K562 (cell line): ENCODE measurements around the gene MADD. TPM values are rescaled to one million over a fixed set of nuclear protein-coding genes. Genes with fewer than 3 reads are reported as not detected.

Source experiments
- CBFB ChIP-seq: sonication (generic); formaldehyde crosslinking; IDR thresholded peaks from 2 replicates; pipeline ENCODE4 v1.4.0; 2020; ENCODE audit warnings: mild to moderate bottlenecking, missing genetic modification reagents
- CCAR2 ChIP-seq: fragments of 200-400 bp; formaldehyde crosslinking; IDR thresholded peaks from 2 replicates; pipeline ENCODE4 v1.6.1; 2017; ENCODE audit warnings: mild to moderate bottlenecking, low read depth, low read length
- GATA2 ChIP-seq: sonication (generic); formaldehyde crosslinking; IDR thresholded peaks from 2 replicates; pipeline ENCODE4 v1.4.0; 2020; ENCODE audit warnings: mild to moderate bottlenecking, missing genetic modification reagents
- HDAC1 ChIP-seq, 2 experiments: fragments of 450-650 bp; IDR thresholded peaks; 2 replicates each; pipeline ENCODE4 v1.6.1; 2016 to 2017; ENCODE audit warnings: inconsistent platforms in 1 of 2, mild to moderate bottlenecking in 1 of 2, moderate library complexity in 1 of 2
- HMG20B ChIP-seq: fragments of 250-450 bp; sonication (Bioruptor Pico); IDR thresholded peaks from 2 replicates; pipeline ENCODE4 v1.5.0; 2021; ENCODE audit warnings: mild to moderate bottlenecking
- KAT7 ChIP-seq: sonication (generic); formaldehyde crosslinking; IDR thresholded peaks from 2 replicates; pipeline ENCODE4 v1.8.0; 2022; ENCODE audit warnings: missing genetic modification reagents, mild to moderate bottlenecking, borderline replicate concordance
- KDM1A ChIP-seq, 2 experiments: fragments of 450-650 bp; IDR thresholded peaks; 2 replicates each; pipeline ENCODE4 v1.6.1; 2016; ENCODE audit warnings: mild to moderate bottlenecking in 2 of 2
- MAFF ChIP-seq: IDR thresholded peaks from 2 replicates; pipeline ENCODE4 v1.6.1; 2012; ENCODE audit warnings: low read length, improper control_type of control experiment
- MEIS2 ChIP-seq: fragments of 450-650 bp; IDR thresholded peaks from 2 replicates; pipeline ENCODE4 v1.6.1; 2014; ENCODE audit warnings: mild to moderate bottlenecking; ENCODE audit not compliant: partially characterized antibody
- MTF1 ChIP-seq: fragments of 250-450 bp; sonication (Bioruptor Pico); IDR thresholded peaks from 2 replicates; pipeline ENCODE4 v1.9.0; 2021; ENCODE audit warnings: moderate library complexity, mild to moderate bottlenecking, inconsistent platforms, borderline replicate concordance
- NBN ChIP-seq: fragments of 450-650 bp; IDR thresholded peaks from 2 replicates; pipeline ENCODE4 v1.6.1; 2016; ENCODE audit warnings: low read depth, mild to moderate bottlenecking
- NFE2 ChIP-seq: IDR thresholded peaks from 2 replicates; pipeline ENCODE4 v1.6.1; 2014; ENCODE audit warnings: antibody characterized with exemption, low read depth
- SAP30 ChIP-seq: fragments of 200-600 bp; sonication (generic); IDR thresholded peaks from 2 replicates; pipeline ENCODE4 v1.6.1; 2012; ENCODE audit warnings: borderline replicate concordance, low read depth, mild to moderate bottlenecking, moderate library complexity, low read length, control low read depth, inconsistent platforms; ENCODE audit not compliant: insufficient read depth, poor library complexity, severe bottlenecking
- SNIP1 ChIP-seq: fragments of 450-650 bp; IDR thresholded peaks from 2 replicates; pipeline ENCODE4 v1.7.1; 2017; ENCODE audit warnings: low read depth, mild to moderate bottlenecking
- SUPT5H ChIP-seq: fragments of 450-650 bp; IDR thresholded peaks from 2 replicates; pipeline ENCODE4 v1.6.1; 2016
- ZBED1 ChIP-seq: IDR thresholded peaks from 2 replicates; pipeline ENCODE4 v1.6.1; 2014
- ZFX ChIP-seq: sonication (generic); formaldehyde crosslinking; IDR thresholded peaks from 2 replicates; pipeline ENCODE4 v1.8.0; 2022; ENCODE audit warnings: mild to moderate bottlenecking, missing genetic modification reagents, moderate library complexity
- ZNF23 ChIP-seq: fragments of 250-450 bp; sonication (Bioruptor Pico); IDR thresholded peaks from 2 replicates; pipeline ENCODE4 v1.4.0; 2020; ENCODE audit warnings: mild to moderate bottlenecking
- ZNF354B ChIP-seq: fragments of 250-450 bp; sonication (Bioruptor Pico); IDR thresholded peaks from 2 replicates; pipeline ENCODE4 v1.4.0; 2020
- polyA plus RNA-seq, 8 experiments: library from polyadenylated mRNA; depleted of rRNA in 4 of 8; stranded (reverse) in 5 of 8; unstranded in 3 of 8; fragments of >200 nt; fragmentation: Nextera tagmentation in 2 of 8; fragmentation: Illumina TruSeq in 1 of 8; extraction: Ambion mirVana in 2 of 8; extraction: Trizol in 1 of 8; gene quantifications; 2 replicates each; pipeline versions ENCODE4 v1.2.1 to v1.2.3, GENCODE V29; 2011 to 2014; ENCODE audit warnings: inconsistent platforms in 1 of 8, missing spikeins in 1 of 8
- total RNA-seq, 7 experiments: library from RNA; depleted of rRNA in 6 of 7; stranded (reverse); fragments of >200 nt in 6 of 7; fragmentation: Illumina TruSeq in 2 of 7; extraction: Trizol in 2 of 7; gene quantifications; 2 replicates each; pipeline versions ENCODE4 v1.2.1 to v1.2.3, GENCODE V29; 2011 to 2021; ENCODE audit warnings: low replicate concordance in 1 of 7
- TF ChIP-seq, protein P1 (sequence below): fragments of 250-450 bp; sonication (Bioruptor Pico); IDR thresholded peaks from 2 replicates; pipeline ENCODE4 v1.8.0; 2021; ENCODE audit warnings: moderate library complexity, mild to moderate bottlenecking, inconsistent platforms
- TF ChIP-seq, protein P2 (sequence below): fragments of 450-650 bp; IDR thresholded peaks from 2 replicates; pipeline ENCODE4 v1.6.1; 2017; ENCODE audit warnings: antibody characterized with exemption
- TF ChIP-seq, protein P3 (sequence below): fragments of 250-450 bp; sonication (Bioruptor Pico); IDR thresholded peaks from 2 replicates; pipeline ENCODE4 v1.9.0; 2021; ENCODE audit warnings: mild to moderate bottlenecking, inconsistent platforms
- TF ChIP-seq, protein P4 (sequence below): fragments of 250-450 bp; sonication (Bioruptor Pico); IDR thresholded peaks from 2 replicates; pipeline ENCODE4 v1.5.0; 2021

Gene MADD
- total and polyA plus RNA-seq, 9 of the 15 experiments (the other 6 are each of a cell fraction or from before 2014, with no cell fraction given): 0.68 to 57.6 (median 33.6) TPM

GRCh38 chr11:47337229-47337924 is 67.4 kb downstream of the MADD start (continued):
- TF ChIP-seq NFE2 (peak; percentile 94), ZFX (CRISPR knock-in tag) (peak; percentile 82), KDM1A (IDR thresholded peaks at IDR 0.05) (peak in 1 of 2 experiments; percentile 68; a peak in 3 of 4 replicates), SAP30 (no peak), HDAC1 (IDR thresholded peaks at IDR 0.05) (peak in 1 of 2 experiments; percentile 66; a peak in 2 of 4 replicates), KAT7 (CRISPR knock-in tag) (no peak), MAFF (no peak), MTF1 (CRISPR knock-in tag) (no peak), GATA2 (CRISPR knock-in tag) (no peak), MEIS2 (no peak), SUPT5H (no peak), ZBED1 (no peak), ZNF23 (CRISPR knock-in tag) (no peak), HMG20B (CRISPR knock-in tag) (no peak), CCAR2 (no peak), ZNF354B (CRISPR knock-in tag) (no peak), SNIP1 (no peak), NBN (0 out of 2 replicates have a peak, but pooled peaks have one; percentile 32), CBFB (CRISPR knock-in tag) (no peak)
- TF ChIP-seq, protein P1, sequence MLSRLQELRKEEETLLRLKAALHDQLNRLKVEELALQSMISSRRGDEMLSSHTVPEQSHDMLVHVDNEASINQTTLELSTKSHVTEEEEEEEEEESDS (CRISPR knock-in tag): no peak
- TF ChIP-seq, protein P2, sequence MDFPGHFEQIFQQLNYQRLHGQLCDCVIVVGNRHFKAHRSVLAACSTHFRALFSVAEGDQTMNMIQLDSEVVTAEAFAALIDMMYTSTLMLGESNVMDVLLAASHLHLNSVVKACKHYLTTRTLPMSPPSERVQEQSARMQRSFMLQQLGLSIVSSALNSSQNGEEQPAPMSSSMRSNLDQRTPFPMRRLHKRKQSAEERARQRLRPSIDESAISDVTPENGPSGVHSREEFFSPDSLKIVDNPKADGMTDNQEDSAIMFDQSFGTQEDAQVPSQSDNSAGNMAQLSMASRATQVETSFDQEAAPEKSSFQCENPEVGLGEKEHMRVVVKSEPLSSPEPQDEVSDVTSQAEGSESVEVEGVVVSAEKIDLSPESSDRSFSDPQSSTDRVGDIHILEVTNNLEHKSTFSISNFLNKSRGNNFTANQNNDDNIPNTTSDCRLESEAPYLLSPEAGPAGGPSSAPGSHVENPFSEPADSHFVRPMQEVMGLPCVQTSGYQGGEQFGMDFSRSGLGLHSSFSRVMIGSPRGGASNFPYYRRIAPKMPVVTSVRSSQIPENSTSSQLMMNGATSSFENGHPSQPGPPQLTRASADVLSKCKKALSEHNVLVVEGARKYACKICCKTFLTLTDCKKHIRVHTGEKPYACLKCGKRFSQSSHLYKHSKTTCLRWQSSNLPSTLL: 0 out of 2 replicates have a peak, but pooled peaks have one; percentile 17
- TF ChIP-seq, protein P3, sequence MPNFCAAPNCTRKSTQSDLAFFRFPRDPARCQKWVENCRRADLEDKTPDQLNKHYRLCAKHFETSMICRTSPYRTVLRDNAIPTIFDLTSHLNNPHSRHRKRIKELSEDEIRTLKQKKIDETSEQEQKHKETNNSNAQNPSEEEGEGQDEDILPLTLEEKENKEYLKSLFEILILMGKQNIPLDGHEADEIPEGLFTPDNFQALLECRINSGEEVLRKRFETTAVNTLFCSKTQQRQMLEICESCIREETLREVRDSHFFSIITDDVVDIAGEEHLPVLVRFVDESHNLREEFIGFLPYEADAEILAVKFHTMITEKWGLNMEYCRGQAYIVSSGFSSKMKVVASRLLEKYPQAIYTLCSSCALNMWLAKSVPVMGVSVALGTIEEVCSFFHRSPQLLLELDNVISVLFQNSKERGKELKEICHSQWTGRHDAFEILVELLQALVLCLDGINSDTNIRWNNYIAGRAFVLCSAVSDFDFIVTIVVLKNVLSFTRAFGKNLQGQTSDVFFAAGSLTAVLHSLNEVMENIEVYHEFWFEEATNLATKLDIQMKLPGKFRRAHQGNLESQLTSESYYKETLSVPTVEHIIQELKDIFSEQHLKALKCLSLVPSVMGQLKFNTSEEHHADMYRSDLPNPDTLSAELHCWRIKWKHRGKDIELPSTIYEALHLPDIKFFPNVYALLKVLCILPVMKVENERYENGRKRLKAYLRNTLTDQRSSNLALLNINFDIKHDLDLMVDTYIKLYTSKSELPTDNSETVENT (CRISPR knock-in tag): peak; percentile 27; the same call in 1 of the 2 replicates
- TF ChIP-seq, protein P4, sequence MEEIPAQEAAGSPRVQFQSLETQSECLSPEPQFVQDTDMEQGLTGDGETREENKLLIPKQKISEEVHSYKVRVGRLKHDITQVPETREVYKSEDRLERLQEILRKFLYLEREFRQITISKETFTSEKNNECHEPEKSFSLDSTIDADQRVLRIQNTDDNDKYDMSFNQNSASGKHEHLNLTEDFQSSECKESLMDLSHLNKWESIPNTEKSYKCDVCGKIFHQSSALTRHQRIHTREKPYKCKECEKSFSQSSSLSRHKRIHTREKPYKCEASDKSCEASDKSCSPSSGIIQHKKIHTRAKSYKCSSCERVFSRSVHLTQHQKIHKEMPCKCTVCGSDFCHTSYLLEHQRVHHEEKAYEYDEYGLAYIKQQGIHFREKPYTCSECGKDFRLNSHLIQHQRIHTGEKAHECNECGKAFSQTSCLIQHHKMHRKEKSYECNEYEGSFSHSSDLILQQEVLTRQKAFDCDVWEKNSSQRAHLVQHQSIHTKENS (CRISPR knock-in tag): no peak
